Peyer's patch (tissue), 4 donors: ENCODE data around the gene ALDH3A1.

Experiments
- CTCF ChIP-seq, 6 experiments: fragments of 450-650 bp in 4 of 6; fragments of 200-600 bp in 2 of 6; sonication (generic) in 1 of 6; IDR thresholded peaks; one replicate each; pipeline ENCODE4 v1.5.1; 2017 to 2019; ENCODE audit warnings: antibody characterized with exemption in 6 of 6, mild to moderate bottlenecking in 3 of 6, moderate library complexity in 1 of 6
- POLR2A ChIP-seq, 2 donors: fragments of 450-650 bp; IDR thresholded peaks; one replicate each; pipeline ENCODE4 v1.5.1; 2017; ENCODE audit warnings: antibody characterized with exemption in 2 of 2, mild to moderate bottlenecking in 2 of 2, moderate library complexity in 2 of 2

GRCh38 chr17:19766016-19766415, 17.9 kb upstream of the ALDH3A1 start:
- no peak for TF ChIP-seq CTCF (IDR thresholded peaks at IDR 0.05)
- TF ChIP-seq POLR2A (IDR thresholded peaks at IDR 0.05), result no peak
